ENCODE results near the gene LOXL1. TPM values are rescaled to one million over a fixed set of nuclear protein-coding genes. Genes with fewer than 3 reads are reported as not detected.

Gene LOXL1
- total RNA-seq, 1 donor from 2014 or later: 5.3 TPM

GRCh38 chr15:73997986-73998385 lies 71.7 kb downstream of the LOXL1 start:
- Histone ChIP-seq H3K27me3 (ENCODE audit: control insufficient read depth, insufficient read depth, low read length) (no peaks in the 10 kb centered on the region), H3K4me3 (ENCODE audit: low read depth, low read length) (no peak overlapping the region), H3K36me3 (ENCODE audit: control insufficient read depth, insufficient read depth, low read length) (peaks cover 7% of the 10 kb centered on the region)
- TF ChIP-seq CTCF (IDR thresholded peaks at IDR 0.05; ENCODE audit: insufficient read depth, low read length, severe bottlenecking): no peak
- no peak for DNase-seq (ENCODE audit: low read depth)
- no peak for FAIRE-seq

Other genes starting within 250 kb of the LOXL1 start
- 14.5 and 21.9 TPM in 2 replicates for gene CD276, start 242.1 kb upstream of the LOXL1 start, total RNA-seq
- gene INSYN1, start 173.1 kb upstream of the LOXL1 start, total RNA-seq: under 0.01 and 1.2 TPM in 2 replicates
- not detected in 2 replicates for gene TBC1D21, start 52.9 kb upstream of the LOXL1 start, total RNA-seq
- 8.6 and 9.5 TPM in 2 replicates for gene STOML1, start 65.8 kb downstream of the LOXL1 start, total RNA-seq
- gene PML, start 68.3 kb downstream of the LOXL1 start, total RNA-seq: 7.6 and 8.3 TPM in 2 replicates
- gene GOLGA6A, start 156.1 kb downstream of the LOXL1 start, total RNA-seq: 0.13 TPM in 1 of 2 replicates, not detected in the other
- not detected in 2 replicates for gene ISLR2, start 204.1 kb downstream of the LOXL1 start, total RNA-seq
- gene ISLR, start 247.2 kb downstream of the LOXL1 start, total RNA-seq: 0.26 and 0.53 TPM in 2 replicates